ENCODE results near the gene SPON1.

Gene SPON1

DNA sequence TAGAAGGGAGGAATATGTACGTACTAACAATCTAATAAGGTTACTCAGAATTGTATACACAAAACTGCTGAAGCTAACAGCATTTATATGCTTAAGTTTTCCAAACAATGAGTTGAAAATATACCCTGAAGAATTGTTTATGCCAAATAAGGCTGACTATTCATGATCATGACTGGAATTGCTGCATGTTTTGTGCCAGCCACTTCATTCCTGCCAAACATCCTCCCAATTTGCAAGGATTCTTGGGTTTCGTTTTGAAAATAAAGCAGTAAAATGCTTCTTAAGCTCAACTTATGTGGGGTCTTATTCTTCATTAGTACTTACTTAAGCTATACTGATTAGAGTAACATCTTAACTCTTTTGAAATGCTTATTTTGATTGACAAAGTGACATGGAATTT, 149.0 kb downstream of the SPON1 start:
- no peaks in the 10 kb centered on the region for H3K27me3 Mint-ChIP-seq
- no peak for DNase-seq
- no peaks in the 10 kb centered on the region for H3K36me3 Mint-ChIP-seq (ENCODE audit: low read depth)
- peaks cover 2% of the 10 kb centered on the region for H3K4me1 Mint-ChIP-seq
- ATAC-seq: no peak
- no peak overlapping the region for H3K27ac Mint-ChIP-seq
- H3K9me3 Mint-ChIP-seq: no peaks in the 10 kb centered on the region
- no peak overlapping the region for H3K4me3 Mint-ChIP-seq

DNA sequence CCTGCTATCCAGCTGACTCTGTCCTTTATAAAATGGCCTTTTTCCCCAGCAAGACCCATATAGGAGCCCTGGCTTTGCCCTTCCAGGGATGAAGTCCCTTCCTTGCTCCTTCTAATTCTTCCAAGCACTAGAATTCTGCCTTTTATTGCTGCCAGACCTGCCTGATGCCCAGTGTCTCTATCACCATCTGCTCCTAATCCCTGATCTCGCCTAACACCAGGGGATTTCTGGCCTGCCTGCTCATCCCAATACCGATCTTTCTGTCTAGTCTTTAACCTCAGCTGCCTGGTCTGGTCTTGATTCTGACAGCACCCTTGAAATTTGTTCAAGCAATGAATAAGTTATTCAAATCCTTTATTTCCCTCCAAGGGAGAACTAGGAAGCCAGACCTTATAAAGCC, 150.2 kb downstream of the SPON1 start:
- no peak for ATAC-seq
- H3K4me1 Mint-ChIP-seq: peaks cover 2% of the 10 kb centered on the region
- H3K27ac Mint-ChIP-seq: no peak overlapping the region
- H3K36me3 Mint-ChIP-seq (ENCODE audit: low read depth): no peaks in the 10 kb centered on the region
- H3K27me3 Mint-ChIP-seq: no peaks in the 10 kb centered on the region
- H3K9me3 Mint-ChIP-seq: no peaks in the 10 kb centered on the region
- H3K4me3 Mint-ChIP-seq: no peak overlapping the region
- no peak for DNase-seq

GRCh38 chr11:14114269-14114668, 151.7 kb downstream of the SPON1 start:
- peaks cover 8% of the 10 kb centered on the region for H3K4me1 Mint-ChIP-seq
- H3K36me3 Mint-ChIP-seq (ENCODE audit: low read depth): no peaks in the 10 kb centered on the region
- ATAC-seq: no peak
- no peak overlapping the region for H3K27ac Mint-ChIP-seq
- no peak overlapping the region for H3K4me3 Mint-ChIP-seq
- DNase-seq: no peak
- no peaks in the 10 kb centered on the region for H3K27me3 Mint-ChIP-seq
- H3K9me3 Mint-ChIP-seq: no peaks in the 10 kb centered on the region

DNA sequence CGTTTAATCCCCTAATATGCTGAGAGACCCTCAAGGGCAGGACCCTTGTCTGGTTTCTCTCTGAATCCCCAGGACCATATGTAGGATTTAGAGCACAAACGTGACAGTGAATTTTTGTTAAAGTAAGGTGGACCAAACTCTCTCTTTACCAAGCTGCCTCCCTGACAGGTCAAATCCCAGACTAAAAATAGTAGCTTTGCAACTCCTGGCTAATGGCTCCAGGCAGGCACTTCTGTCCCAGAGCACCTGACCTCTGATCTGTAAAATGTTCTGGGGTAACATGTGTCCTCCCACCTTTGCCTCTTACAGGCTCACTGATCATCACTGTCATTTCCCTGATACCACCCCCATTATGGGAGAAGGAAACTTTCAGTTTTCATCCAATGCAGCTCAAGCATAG, 152.3 kb downstream of the SPON1 start:
- H3K27ac Mint-ChIP-seq: no peak overlapping the region
- no peaks in the 10 kb centered on the region for H3K36me3 Mint-ChIP-seq (ENCODE audit: low read depth)
- ATAC-seq: no peak
- no peak for DNase-seq
- peaks cover 9% of the 10 kb centered on the region for H3K4me1 Mint-ChIP-seq
- H3K4me3 Mint-ChIP-seq: no peak overlapping the region
- H3K9me3 Mint-ChIP-seq: no peaks in the 10 kb centered on the region
- H3K27me3 Mint-ChIP-seq: no peaks in the 10 kb centered on the region

GRCh38 chr11:14117632-14118031, 155.1 kb downstream of the SPON1 start:
- Mint-ChIP-seq H3K27me3 (no peaks in the 10 kb centered on the region), H3K36me3 (ENCODE audit: low read depth) (no peaks in the 10 kb centered on the region), H3K9me3 (no peaks in the 10 kb centered on the region), H3K4me3 (no peak overlapping the region), H3K27ac (no peak overlapping the region), H3K4me1 (peaks cover 10% of the 10 kb centered on the region)
- no peak for ATAC-seq
- DNase-seq: no peak

DNA sequence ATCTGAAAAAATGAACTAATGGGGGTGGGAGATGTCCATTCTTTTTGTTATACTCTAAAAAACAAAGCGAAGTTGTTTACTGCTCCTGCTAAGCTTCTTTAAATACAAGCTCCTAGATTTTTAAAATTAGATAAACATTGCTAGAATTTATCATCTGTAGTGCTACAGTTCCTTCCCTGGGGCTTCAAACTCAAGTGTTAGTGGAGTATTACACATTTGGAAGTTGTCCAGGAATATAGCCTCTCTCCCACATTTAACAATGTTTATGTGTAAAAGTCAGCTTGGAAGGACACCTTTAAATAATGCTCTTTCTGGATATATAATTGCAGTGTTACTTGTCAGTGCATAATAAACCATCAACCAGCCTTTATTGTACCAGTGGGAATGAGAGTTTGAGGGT, 155.5 kb downstream of the SPON1 start:
- Mint-ChIP-seq H3K9me3 (no peaks in the 10 kb centered on the region), H3K4me1 (peaks cover 10% of the 10 kb centered on the region)
- DNase-seq: no peak

DNA sequence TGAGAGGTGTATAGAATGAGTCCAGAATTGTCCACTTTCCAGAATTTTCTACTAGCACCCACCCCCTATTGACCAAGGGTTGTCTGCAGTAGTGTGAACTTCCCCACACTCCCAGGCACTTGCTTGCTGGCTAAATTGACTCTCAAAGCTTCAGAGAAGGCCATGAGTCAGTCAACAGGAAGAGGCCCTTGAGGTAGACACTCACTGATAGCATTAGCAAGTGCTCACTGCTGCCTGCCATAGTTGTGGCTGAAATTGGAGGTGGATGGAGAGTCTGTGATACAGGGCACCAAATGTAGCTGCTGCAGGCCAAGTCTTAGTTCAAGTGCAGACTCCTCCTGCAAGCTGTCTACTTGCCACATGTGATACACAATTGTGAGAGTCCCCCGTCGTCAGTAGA, 156.8 kb downstream of the SPON1 start:
- DNase-seq (peak; percentile 8), ATAC-seq (peak; percentile 87)
- Mint-ChIP-seq H3K36me3 (ENCODE audit: low read depth) (peaks cover 5% of the 10 kb centered on the region), H3K4me1 (peaks cover 9% of the 10 kb centered on the region), H3K4me3 (no peak overlapping the region), H3K27ac (no peak overlapping the region), H3K27me3 (no peaks in the 10 kb centered on the region), H3K9me3 (no peaks in the 10 kb centered on the region)

More for the DNA sequence above, 155.5 kb downstream of the SPON1 start:
- Mint-ChIP-seq H3K36me3 (ENCODE audit: low read depth) (no peaks in the 10 kb centered on the region), H3K27ac (no peak overlapping the region), H3K4me3 (no peak overlapping the region), H3K27me3 (no peaks in the 10 kb centered on the region)
- no peak for ATAC-seq

- Mint-ChIP-seq H3K27ac (no peak overlapping the region), H3K36me3 (ENCODE audit: low read depth) (peaks cover 5% of the 10 kb centered on the region), H3K4me3 (no peak overlapping the region), H3K9me3 (no peaks in the 10 kb centered on the region), H3K4me1 (peaks cover 2% of the 10 kb centered on the region), H3K27me3 (no peaks in the 10 kb centered on the region)
- DNase-seq: no peak
- ATAC-seq: no peak
Observed at GRCh38 chr11:14124350-14124749, 161.8 kb downstream of the SPON1 start.

GRCh38 chr11:14124886-14125285, 162.4 kb downstream of the SPON1 start:
- Mint-ChIP-seq H3K27ac (no peak overlapping the region), H3K36me3 (ENCODE audit: low read depth) (peaks cover 5% of the 10 kb centered on the region), H3K9me3 (no peaks in the 10 kb centered on the region), H3K4me1 (peaks cover under 1% of the 10 kb centered on the region), H3K4me3 (no peak overlapping the region), H3K27me3 (no peaks in the 10 kb centered on the region)
- DNase-seq (no peak), ATAC-seq (no peak)

GRCh38 chr11:14125529-14125928, 163.0 kb downstream of the SPON1 start:
- Mint-ChIP-seq H3K4me3 (no peak overlapping the region), H3K36me3 (ENCODE audit: low read depth) (peaks cover 5% of the 10 kb centered on the region), H3K27ac (no peak overlapping the region), H3K27me3 (no peaks in the 10 kb centered on the region), H3K4me1 (no peaks in the 10 kb centered on the region), H3K9me3 (no peaks in the 10 kb centered on the region)
- ATAC-seq (no peak), DNase-seq (no peak)

- no peak overlapping the region for H3K4me3 Mint-ChIP-seq
- no peaks in the 10 kb centered on the region for H3K4me1 Mint-ChIP-seq
- no peaks in the 10 kb centered on the region for H3K27me3 Mint-ChIP-seq
- ATAC-seq (no peak), DNase-seq (no peak)
- H3K9me3 Mint-ChIP-seq: no peaks in the 10 kb centered on the region
- peaks cover 5% of the 10 kb centered on the region for H3K36me3 Mint-ChIP-seq (ENCODE audit: low read depth)
- H3K27ac Mint-ChIP-seq: no peak overlapping the region
Observed at GRCh38 chr11:14127679-14128078, 165.2 kb downstream of the SPON1 start.

GRCh38 chr11:14132312-14132711, 169.8 kb downstream of the SPON1 start:
- no peaks in the 10 kb centered on the region for H3K4me1 Mint-ChIP-seq
- DNase-seq (no peak), ATAC-seq (no peak)
- no peaks in the 10 kb centered on the region for H3K36me3 Mint-ChIP-seq (ENCODE audit: low read depth)
- no peaks in the 10 kb centered on the region for H3K9me3 Mint-ChIP-seq
- no peaks in the 10 kb centered on the region for H3K27me3 Mint-ChIP-seq
- H3K4me3 Mint-ChIP-seq: no peak overlapping the region
- no peak overlapping the region for H3K27ac Mint-ChIP-seq

- Mint-ChIP-seq H3K4me3 (no peak overlapping the region), H3K36me3 (ENCODE audit: low read depth) (no peaks in the 10 kb centered on the region), H3K9me3 (no peaks in the 10 kb centered on the region), H3K27ac (no peak overlapping the region), H3K4me1 (no peaks in the 10 kb centered on the region), H3K27me3 (no peaks in the 10 kb centered on the region)
- no peak for ATAC-seq
- DNase-seq: no peak
Observed at GRCh38 chr11:14133381-14133780, 170.9 kb downstream of the SPON1 start.

- no peak for ATAC-seq
- Mint-ChIP-seq H3K4me3 (no peak overlapping the region), H3K27ac (no peak overlapping the region), H3K27me3 (no peaks in the 10 kb centered on the region), H3K4me1 (no peaks in the 10 kb centered on the region), H3K36me3 (ENCODE audit: low read depth) (no peaks in the 10 kb centered on the region), H3K9me3 (no peaks in the 10 kb centered on the region)
- DNase-seq: no peak
Observed at GRCh38 chr11:14136561-14136960, 174.0 kb downstream of the SPON1 start.

DNA sequence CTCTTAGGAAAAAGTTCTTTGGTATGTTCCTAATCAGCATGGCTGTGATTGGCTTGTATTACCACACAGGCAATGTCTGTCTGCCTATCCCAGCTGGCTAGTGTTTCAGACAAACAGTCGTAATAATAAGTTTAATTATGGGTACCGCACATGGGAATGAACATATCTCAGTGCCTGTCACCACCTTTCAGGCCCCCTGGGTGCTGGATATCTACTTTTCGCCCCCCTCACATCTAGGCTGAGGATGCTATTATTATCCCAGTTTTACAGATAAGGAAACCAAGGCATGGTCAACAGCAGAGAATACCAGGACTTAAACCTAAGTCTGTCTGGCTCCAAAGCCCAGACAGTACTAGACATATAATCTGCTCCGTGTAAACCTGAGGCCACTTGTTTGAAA, 174.8 kb downstream of the SPON1 start:
- Mint-ChIP-seq H3K27me3 (no peaks in the 10 kb centered on the region), H3K27ac (no peak overlapping the region), H3K9me3 (no peaks in the 10 kb centered on the region), H3K4me1 (no peaks in the 10 kb centered on the region), H3K4me3 (no peak overlapping the region), H3K36me3 (ENCODE audit: low read depth) (no peaks in the 10 kb centered on the region)
- ATAC-seq (no peak), DNase-seq (no peak)

- no peaks in the 10 kb centered on the region for H3K27me3 Mint-ChIP-seq
- H3K27ac Mint-ChIP-seq: no peak overlapping the region
- ATAC-seq (no peak), DNase-seq (no peak)
- peaks cover 2% of the 10 kb centered on the region for H3K4me1 Mint-ChIP-seq
- H3K4me3 Mint-ChIP-seq: no peak overlapping the region
- H3K36me3 Mint-ChIP-seq (ENCODE audit: low read depth): no peaks in the 10 kb centered on the region
- no peaks in the 10 kb centered on the region for H3K9me3 Mint-ChIP-seq
Observed at GRCh38 chr11:14140991-14141390, 178.5 kb downstream of the SPON1 start.

All from activated naive CD8-positive, alpha-beta T cell treated with anti-CD3 and anti-CD28 coated beads, Interleukin-2, amount 50 U/mL, for 24 hours (primary cell).